SU-DHL-6 (cell line): ENCODE measurements around the gene CNPY4.

Experiments used
- H2AFZ ChIP-seq: fragments of 200-600 bp; sonication (generic); 2 replicates; pipeline ENCODE4 v1.6.1; 2014; ENCODE audit warnings: low read depth, mild to moderate bottlenecking, moderate library complexity, mixed read lengths, antibody characterized with exemption, low read length; ENCODE audit not compliant: severe bottlenecking
- H3F3A ChIP-seq: fragments of 200-600 bp; shearing (Covaris generic); 2 replicates; pipeline ENCODE4 v1.6.0; 2016; ENCODE audit warnings: antibody characterized with exemption, mild to moderate bottlenecking; ENCODE audit not compliant: insufficient read depth
- H3K27ac ChIP-seq: fragments of 200-600 bp; sonication (generic); 2 replicates; pipeline ENCODE4 v1.5.1; 2016; ENCODE audit warnings: low read depth, mild to moderate bottlenecking, low read length, moderate library complexity, mixed read lengths
- H3K27me3 ChIP-seq: fragments of 200-600 bp; sonication (generic), shearing (Covaris generic); 2 replicates; pipeline ENCODE4 v1.6.0; 2014; ENCODE audit warnings: mild to moderate bottlenecking, low read length
- H3K36me3 ChIP-seq: fragments of 200-600 bp; sonication (generic); 2 replicates; pipeline ENCODE4 v1.6.1; 2014; ENCODE audit warnings: mild to moderate bottlenecking, low read length, mixed read lengths
- H3K4me2 ChIP-seq: fragments of 300-600, 200-600 bp; shearing (Covaris generic), sonication (generic); 2 replicates; pipeline ENCODE4 v1.6.0; 2014; ENCODE audit warnings: low read length, low read depth, mild to moderate bottlenecking; ENCODE audit not compliant: poor library complexity, severe bottlenecking
- H3K4me3 ChIP-seq: fragments of 200-600 bp; sonication (generic); 2 replicates; pipeline ENCODE4 v1.5.1; 2014; ENCODE audit warnings: antibody characterized with exemption, low read length, mild to moderate bottlenecking, mixed read lengths; ENCODE audit not compliant: insufficient read depth, poor library complexity, severe bottlenecking
- H3K79me2 ChIP-seq: fragments of 200-600 bp; sonication (generic); 2 replicates; pipeline ENCODE4 v1.6.1; 2014; ENCODE audit warnings: mild to moderate bottlenecking, low read length, moderate library complexity; ENCODE audit not compliant: insufficient read depth
- H3K9ac ChIP-seq: fragments of 200-600 bp; sonication (generic); 2 replicates; pipeline ENCODE4 v1.7.0; 2014; ENCODE audit warnings: mild to moderate bottlenecking, low read length
- H3K9me2 ChIP-seq: fragments of 200-600 bp; sonication (generic); replicated peaks from 2 replicates; pipeline ENCODE4 v1.6.1; 2014; ENCODE audit warnings: low read length; ENCODE audit not compliant: insufficient read depth
- H3K9me3 ChIP-seq: fragments of 200-600 bp; sonication (generic); 2 replicates; pipeline ENCODE4 v1.6.1; 2014; ENCODE audit warnings: low read length, mixed read lengths; ENCODE audit not compliant: insufficient read depth
- H4K20me1 ChIP-seq: fragments of 200-600 bp; sonication (generic); 2 replicates; pipeline ENCODE4 v1.6.1; 2014; ENCODE audit warnings: low read depth, mild to moderate bottlenecking, antibody characterized with exemption, low read length, moderate library complexity, mixed read lengths
- EZH2phosphoT487 ChIP-seq: fragments of 200-600 bp; sonication (generic), shearing (Covaris generic); conservative IDR thresholded peaks from 2 replicates; pipeline ENCODE4 v1.6.1; 2018; ENCODE audit warnings: mild to moderate bottlenecking, antibody characterized with exemption, low read length, moderate library complexity, mixed read lengths
- TF ChIP-seq, protein P1 (sequence below): fragments of 200-600 bp; sonication (generic); IDR thresholded peaks from one replicate; pipeline ENCODE4 v1.5.1; 2017; ENCODE audit warnings: antibody characterized with exemption, mild to moderate bottlenecking, low read length, moderate library complexity; ENCODE audit not compliant: insufficient read depth, poor library complexity, severe bottlenecking

CNPY4 gene

DNA sequence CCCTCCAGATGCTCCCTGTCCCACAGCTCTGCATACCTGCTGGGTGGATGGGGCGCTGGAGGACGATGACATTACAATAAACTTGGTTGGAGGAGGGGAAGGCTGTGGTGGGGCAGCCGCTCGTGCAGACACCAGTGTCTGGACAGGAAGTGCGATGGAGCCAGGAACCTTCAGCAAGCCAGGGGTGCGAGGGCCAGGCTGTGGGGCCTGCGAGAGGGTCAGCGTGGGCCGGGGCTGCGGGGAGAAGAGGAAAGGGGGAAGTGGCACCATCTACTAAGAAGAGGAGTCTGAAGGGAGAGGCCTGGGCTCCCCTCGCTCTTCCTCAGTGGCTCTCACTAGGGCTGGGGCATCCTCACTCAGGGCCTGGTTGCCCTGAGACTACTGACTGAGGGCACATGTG lies 11.5 kb upstream of the CNPY4 start:
- no peak overlapping the region for H3K9ac ChIP-seq
- no peaks in the 10 kb centered on the region for H4K20me1 ChIP-seq
- H2AFZ ChIP-seq, result no peak overlapping the region
- no peak for TF ChIP-seq EZH2phosphoT487
- TF ChIP-seq, protein P1, sequence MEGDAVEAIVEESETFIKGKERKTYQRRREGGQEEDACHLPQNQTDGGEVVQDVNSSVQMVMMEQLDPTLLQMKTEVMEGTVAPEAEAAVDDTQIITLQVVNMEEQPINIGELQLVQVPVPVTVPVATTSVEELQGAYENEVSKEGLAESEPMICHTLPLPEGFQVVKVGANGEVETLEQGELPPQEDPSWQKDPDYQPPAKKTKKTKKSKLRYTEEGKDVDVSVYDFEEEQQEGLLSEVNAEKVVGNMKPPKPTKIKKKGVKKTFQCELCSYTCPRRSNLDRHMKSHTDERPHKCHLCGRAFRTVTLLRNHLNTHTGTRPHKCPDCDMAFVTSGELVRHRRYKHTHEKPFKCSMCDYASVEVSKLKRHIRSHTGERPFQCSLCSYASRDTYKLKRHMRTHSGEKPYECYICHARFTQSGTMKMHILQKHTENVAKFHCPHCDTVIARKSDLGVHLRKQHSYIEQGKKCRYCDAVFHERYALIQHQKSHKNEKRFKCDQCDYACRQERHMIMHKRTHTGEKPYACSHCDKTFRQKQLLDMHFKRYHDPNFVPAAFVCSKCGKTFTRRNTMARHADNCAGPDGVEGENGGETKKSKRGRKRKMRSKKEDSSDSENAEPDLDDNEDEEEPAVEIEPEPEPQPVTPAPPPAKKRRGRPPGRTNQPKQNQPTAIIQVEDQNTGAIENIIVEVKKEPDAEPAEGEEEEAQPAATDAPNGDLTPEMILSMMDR, result no peak
- H3K27me3 ChIP-seq, result no peaks in the 10 kb centered on the region
- H3K9me2 ChIP-seq, result no peaks in the 10 kb centered on the region
- H3K36me3 ChIP-seq, result no peaks in the 10 kb centered on the region; the same call in 1 of the 2 replicates
- H3F3A ChIP-seq, result no peaks in the 10 kb centered on the region
- H3K27ac ChIP-seq, result no peak overlapping the region
- H3K4me3 ChIP-seq, result no peak overlapping the region
- no peaks in the 10 kb centered on the region for H3K79me2 ChIP-seq
- no peaks in the 10 kb centered on the region for H3K9me3 ChIP-seq
- no peak overlapping the region for H3K4me2 ChIP-seq

DNA sequence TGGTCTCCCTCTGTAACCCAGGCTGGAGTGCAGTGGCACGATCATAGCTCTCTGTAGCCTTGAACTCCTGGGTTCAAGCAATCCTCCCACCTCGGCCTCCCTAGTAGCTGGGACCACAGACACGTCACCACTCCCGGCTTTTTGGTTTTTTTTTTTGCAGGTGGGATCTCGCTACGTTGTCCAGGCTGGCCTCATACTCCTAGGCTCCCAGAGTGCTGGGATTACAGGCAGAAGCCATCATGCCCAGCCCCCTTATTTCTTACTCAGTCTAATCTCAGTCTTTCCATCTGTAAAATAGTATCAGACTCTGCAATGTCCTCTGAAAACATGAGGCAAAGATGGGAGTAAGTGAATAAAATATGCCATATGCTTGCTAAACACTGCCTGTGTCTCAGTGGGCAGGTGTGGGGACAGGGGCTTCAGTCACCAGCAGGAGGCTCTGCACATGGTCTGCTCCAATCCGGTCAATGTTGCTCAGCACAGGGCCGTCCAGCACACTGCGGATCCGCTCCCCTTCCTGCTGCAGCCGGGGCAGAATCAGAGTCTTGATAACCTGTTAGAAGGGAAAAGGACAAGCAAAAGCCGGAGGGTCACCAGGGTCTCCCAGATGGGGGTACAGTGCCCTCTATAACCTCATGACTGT lies 9.8 kb upstream of the CNPY4 start:
- H3K9ac ChIP-seq, result no peak overlapping the region
- no peaks in the 10 kb centered on the region; the same call in 1 of the 2 replicates for H3K36me3 ChIP-seq
- TF ChIP-seq, protein P1, result no peak
- no peak for TF ChIP-seq EZH2phosphoT487
- no peaks in the 10 kb centered on the region for H3K27me3 ChIP-seq
- no peaks in the 10 kb centered on the region for H3K9me3 ChIP-seq
- no peaks in the 10 kb centered on the region for H4K20me1 ChIP-seq
- H3K4me2 ChIP-seq, result no peak overlapping the region
- H3K27ac ChIP-seq, result no peak overlapping the region
- H3K4me3 ChIP-seq, result no peak overlapping the region
- no peak overlapping the region for H2AFZ ChIP-seq
- no peaks in the 10 kb centered on the region for H3K9me2 ChIP-seq
- H3F3A ChIP-seq, result no peaks in the 10 kb centered on the region
- no peaks in the 10 kb centered on the region for H3K79me2 ChIP-seq

DNA sequence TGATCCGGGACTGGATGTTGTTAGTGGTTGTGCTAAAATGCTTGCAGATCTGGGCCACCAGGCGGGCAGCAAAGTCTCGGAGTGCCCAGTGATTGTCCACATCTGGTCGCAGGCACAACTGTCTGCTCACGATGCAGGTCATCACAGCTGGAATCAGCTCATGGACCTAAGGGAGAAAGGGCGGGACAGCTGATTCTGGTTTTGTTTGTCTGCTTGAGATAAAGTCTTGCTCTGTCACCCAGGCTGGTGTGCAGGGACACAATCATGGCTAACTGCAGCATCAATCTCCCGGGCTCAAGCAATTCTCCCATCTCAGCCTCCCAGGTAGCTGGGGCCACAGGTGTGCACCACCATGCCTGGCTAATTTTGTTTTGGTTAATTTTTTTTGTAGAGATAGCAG lies 8.3 kb upstream of the CNPY4 start:
- no peaks in the 10 kb centered on the region; the same call in 1 of the 2 replicates for H3K36me3 ChIP-seq
- no peaks in the 10 kb centered on the region for H4K20me1 ChIP-seq

More for the DNA sequence above, 8.3 kb upstream of the CNPY4 start:
- H3K9me2 ChIP-seq, result no peaks in the 10 kb centered on the region
- no peak overlapping the region for H2AFZ ChIP-seq
- TF ChIP-seq, protein P1, result no peak
- TF ChIP-seq EZH2phosphoT487, result no peak
- H3K4me3 ChIP-seq, result no peak overlapping the region
- H3K27ac ChIP-seq, result no peak overlapping the region
- no peaks in the 10 kb centered on the region for H3K9me3 ChIP-seq
- no peaks in the 10 kb centered on the region for H3F3A ChIP-seq
- no peaks in the 10 kb centered on the region for H3K79me2 ChIP-seq
- no peak overlapping the region for H3K4me2 ChIP-seq
- no peaks in the 10 kb centered on the region for H3K27me3 ChIP-seq
- no peak overlapping the region for H3K9ac ChIP-seq
